ENCODE measurements around the gene SCN10A. TPM values are rescaled to one million over a fixed set of nuclear protein-coding genes. Genes with fewer than 3 reads are reported as not detected.
A peak's percentile ranks its signal among the peaks of the same experiment; 100 is the strongest.

Gene SCN10A
- total RNA-seq, 4 donors from 2014 or later, result not detected

DNA sequence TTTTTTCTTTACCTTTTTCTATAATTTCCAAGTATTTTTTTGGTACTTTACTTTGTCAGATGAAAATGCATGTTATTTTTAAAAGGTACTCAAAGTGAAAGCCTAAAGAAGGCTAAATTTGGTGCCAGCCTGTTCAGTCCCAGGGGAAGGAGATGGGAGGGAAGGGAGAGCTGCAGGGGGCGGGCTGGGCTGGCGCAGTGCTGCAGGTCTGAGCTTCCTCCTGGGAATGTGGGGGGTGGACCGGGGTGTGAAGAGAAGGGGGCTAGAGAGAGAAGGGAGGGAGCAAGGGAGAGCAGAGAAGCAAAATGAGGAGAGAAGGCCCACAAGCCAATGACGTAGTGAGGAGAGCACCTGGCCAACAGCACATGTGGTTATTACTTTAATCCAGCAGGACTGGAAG lies 95.6 kb downstream of the SCN10A start:
- no peak for TF ChIP-seq POLR2A (IDR thresholded peaks at IDR 0.05)
- TF ChIP-seq, protein P1, sequence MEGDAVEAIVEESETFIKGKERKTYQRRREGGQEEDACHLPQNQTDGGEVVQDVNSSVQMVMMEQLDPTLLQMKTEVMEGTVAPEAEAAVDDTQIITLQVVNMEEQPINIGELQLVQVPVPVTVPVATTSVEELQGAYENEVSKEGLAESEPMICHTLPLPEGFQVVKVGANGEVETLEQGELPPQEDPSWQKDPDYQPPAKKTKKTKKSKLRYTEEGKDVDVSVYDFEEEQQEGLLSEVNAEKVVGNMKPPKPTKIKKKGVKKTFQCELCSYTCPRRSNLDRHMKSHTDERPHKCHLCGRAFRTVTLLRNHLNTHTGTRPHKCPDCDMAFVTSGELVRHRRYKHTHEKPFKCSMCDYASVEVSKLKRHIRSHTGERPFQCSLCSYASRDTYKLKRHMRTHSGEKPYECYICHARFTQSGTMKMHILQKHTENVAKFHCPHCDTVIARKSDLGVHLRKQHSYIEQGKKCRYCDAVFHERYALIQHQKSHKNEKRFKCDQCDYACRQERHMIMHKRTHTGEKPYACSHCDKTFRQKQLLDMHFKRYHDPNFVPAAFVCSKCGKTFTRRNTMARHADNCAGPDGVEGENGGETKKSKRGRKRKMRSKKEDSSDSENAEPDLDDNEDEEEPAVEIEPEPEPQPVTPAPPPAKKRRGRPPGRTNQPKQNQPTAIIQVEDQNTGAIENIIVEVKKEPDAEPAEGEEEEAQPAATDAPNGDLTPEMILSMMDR (IDR thresholded peaks at IDR 0.05), result no peak

GRCh38 chr3:38717355-38718240 lies 98.4 kb downstream of the SCN10A start:
- no peak overlapping the region for H3K4me3 ChIP-seq (ENCODE audit: low read depth, poor library complexity, severe bottlenecking)
- intact Hi-C loops (cut with DNase I; ENCODE audit: low total_unique reads), result no loop called here
- 60 to 63% methylated on average over 5 of the region's 5 CpGs for WGBS, 2 donors
- peak in 1 of 2 donors; percentile 42 for DNase-seq (ENCODE audit: low spot score in 2 of 2)
- TF ChIP-seq POLR2A (IDR thresholded peaks at IDR 0.05), result no peak
- TF ChIP-seq, protein P1 (IDR thresholded peaks at IDR 0.05), result no peak

More for the DNA sequence above, 95.6 kb downstream of the SCN10A start:
- no peak overlapping the region for H3K4me3 ChIP-seq (ENCODE audit: low read depth, poor library complexity, severe bottlenecking)
- 52 to 62% methylated on average over 4 of the region's 4 CpGs for WGBS, 2 donors
- intact Hi-C loops (cut with DNase I; ENCODE audit: low total_unique reads), result no loop called here
- DNase-seq (ENCODE audit: low spot score in 2 of 2), result no peak

GRCh38 chr3:38713121-38713520 lies 102.9 kb downstream of the SCN10A start:
- DNase-seq (ENCODE audit: low spot score in 2 of 2), result no peak
- intact Hi-C loops (cut with DNase I; ENCODE audit: low total_unique reads), result no loop called here
- 91 to 93% methylated on average over 2 of the region's 2 CpGs for WGBS, 2 donors

DNA sequence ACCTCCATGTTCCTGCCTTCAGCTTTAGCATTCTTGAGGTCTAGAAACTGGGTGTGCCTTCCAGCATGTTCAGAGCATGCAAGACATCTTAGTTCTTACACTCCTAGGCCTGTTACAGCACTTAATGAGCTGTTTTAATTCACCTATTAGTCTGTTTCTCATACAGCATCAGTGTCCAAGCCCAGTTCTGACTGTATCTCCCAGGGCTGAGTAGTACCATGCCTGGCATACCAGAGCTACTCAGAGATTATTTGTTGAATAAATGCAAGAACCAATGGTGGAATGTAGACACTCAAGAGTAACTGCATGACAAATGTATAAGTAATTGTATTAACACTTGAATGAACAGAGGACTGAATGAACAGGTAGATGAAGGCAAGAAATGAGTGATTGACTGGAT lies 104.7 kb downstream of the SCN10A start:
- DNase-seq (ENCODE audit: low spot score in 2 of 2), result no peak
- intact Hi-C loops (cut with DNase I; ENCODE audit: low total_unique reads), result no loop called here
- TF ChIP-seq, protein P1 (IDR thresholded peaks at IDR 0.05), result no peak
- no peak for TF ChIP-seq POLR2A (IDR thresholded peaks at IDR 0.05)
- no peak overlapping the region for H3K4me3 ChIP-seq (ENCODE audit: low read depth, poor library complexity, severe bottlenecking)

More at GRCh38 chr3:38713121-38713520, 102.9 kb downstream of the SCN10A start:
- TF ChIP-seq, protein P1 (IDR thresholded peaks at IDR 0.05), result no peak
- no peak for TF ChIP-seq POLR2A (IDR thresholded peaks at IDR 0.05)
- no peak overlapping the region for H3K4me3 ChIP-seq (ENCODE audit: low read depth, poor library complexity, severe bottlenecking)

DNA sequence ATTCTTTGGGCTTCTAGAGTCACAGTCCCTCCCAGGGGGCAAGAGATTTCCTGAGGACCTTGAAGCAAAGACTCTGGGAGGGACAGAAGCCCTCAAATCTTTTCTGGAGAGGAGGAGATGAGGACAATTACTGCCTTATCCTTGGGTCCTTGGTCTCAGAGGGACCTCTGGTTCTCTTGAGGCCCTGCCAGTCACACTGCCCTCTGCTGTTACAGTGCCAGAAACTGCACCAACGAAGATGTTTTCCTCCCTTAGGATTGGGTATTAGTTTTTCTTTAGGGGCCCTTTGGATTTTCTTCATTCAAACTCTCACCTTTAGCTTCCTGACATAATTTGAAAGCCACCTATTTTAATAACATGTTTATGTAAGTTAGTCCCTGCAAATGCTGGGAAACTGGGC lies 108.3 kb downstream of the SCN10A start:
- TF ChIP-seq, protein P1 (IDR thresholded peaks at IDR 0.05), result no peak
- 4 to 16% methylated on average over 1 of the region's 1 CpG for WGBS, 2 donors
- intact Hi-C loops (cut with DNase I; ENCODE audit: low total_unique reads), result no loop called here
- DNase-seq (ENCODE audit: low spot score in 2 of 2), result peak in 1 of 2 donors; percentile 12
- H3K4me3 ChIP-seq (ENCODE audit: low read depth, poor library complexity, severe bottlenecking), result no peak overlapping the region
